22Rv1 (cell line): ENCODE measurements around the gene TGM4.

ENCODE experiments used
- H3K27ac ChIP-seq: fragments of 450-650 bp; 2 replicates; pipeline ENCODE4 v1.5.1; 2017
- ZFX ChIP-seq: fragments of 450-650 bp; IDR thresholded peaks from 2 replicates; pipeline ENCODE4 v1.6.1; 2017; ENCODE audit warnings: antibody characterized with exemption, borderline replicate concordance
- TF ChIP-seq, protein P1 (sequence below): fragments of 450-650 bp; IDR thresholded peaks from 2 replicates; pipeline ENCODE4 v1.5.1; 2017; ENCODE audit warnings: mild to moderate bottlenecking

TGM4 gene

DNA sequence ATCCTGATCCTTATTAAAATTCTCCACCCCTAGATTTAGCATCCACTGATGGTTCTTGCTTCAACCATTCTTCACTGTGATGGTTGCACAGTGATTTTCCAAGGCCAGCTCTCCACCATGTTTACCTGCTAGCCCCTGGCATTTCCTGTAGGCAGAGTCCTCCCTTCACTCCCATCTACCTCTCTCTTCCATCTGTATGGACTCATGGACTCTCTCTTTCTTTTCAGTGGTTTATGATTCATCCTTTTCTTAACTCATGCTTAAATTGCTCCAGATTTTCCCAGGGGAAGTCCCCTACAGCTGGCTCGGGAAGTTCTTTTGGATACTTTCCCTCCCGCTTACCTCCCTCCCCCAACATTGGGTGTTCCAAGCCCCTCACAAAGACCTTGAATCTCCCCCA, 18.7 kb downstream of the TGM4 start:
- no peak for TF ChIP-seq ZFX
- TF ChIP-seq, protein P1, sequence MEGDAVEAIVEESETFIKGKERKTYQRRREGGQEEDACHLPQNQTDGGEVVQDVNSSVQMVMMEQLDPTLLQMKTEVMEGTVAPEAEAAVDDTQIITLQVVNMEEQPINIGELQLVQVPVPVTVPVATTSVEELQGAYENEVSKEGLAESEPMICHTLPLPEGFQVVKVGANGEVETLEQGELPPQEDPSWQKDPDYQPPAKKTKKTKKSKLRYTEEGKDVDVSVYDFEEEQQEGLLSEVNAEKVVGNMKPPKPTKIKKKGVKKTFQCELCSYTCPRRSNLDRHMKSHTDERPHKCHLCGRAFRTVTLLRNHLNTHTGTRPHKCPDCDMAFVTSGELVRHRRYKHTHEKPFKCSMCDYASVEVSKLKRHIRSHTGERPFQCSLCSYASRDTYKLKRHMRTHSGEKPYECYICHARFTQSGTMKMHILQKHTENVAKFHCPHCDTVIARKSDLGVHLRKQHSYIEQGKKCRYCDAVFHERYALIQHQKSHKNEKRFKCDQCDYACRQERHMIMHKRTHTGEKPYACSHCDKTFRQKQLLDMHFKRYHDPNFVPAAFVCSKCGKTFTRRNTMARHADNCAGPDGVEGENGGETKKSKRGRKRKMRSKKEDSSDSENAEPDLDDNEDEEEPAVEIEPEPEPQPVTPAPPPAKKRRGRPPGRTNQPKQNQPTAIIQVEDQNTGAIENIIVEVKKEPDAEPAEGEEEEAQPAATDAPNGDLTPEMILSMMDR = no peak
- no peak overlapping the region for H3K27ac ChIP-seq

DNA sequence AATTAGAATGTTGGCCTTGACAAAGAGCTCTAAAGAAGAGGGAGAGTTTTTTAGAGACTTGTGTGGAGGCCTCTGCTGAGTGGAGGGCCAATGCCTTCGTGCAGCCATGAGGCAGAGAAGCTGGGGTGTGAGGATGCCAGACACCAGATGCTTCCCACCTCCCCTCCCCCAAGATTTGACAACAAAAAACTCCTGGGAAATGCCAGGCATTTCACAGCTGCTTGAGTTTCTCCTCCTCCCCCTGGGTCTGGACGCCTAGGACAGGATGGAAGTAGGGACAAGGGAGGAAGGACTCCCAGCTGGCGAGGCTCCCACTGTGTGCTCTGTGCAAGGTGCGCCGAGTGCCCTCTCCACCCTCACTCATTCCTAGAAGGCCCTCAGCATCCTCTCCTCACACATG, 20.1 kb downstream of the TGM4 start:
- TF ChIP-seq, protein P1 = no peak
- no peak for TF ChIP-seq ZFX
- H3K27ac ChIP-seq = no peak overlapping the region

DNA sequence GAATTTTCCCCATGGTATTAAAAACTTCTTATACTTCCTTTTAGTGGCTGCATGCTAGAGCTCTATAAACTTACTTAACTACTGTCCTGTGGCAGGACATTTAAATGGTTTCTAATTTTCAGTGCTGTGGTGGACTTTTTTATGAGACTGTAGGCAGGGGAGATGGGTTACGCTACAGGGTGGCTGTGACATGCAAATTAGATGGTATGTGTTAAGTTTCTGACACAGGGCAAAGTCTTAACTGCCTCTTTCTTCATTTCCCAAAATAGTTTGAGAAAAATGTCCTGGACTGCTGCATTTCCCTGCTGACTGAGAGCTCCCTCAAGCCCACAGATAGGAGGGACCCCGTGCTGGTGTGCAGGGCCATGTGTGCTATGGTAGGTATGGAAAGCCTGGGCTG, 22.0 kb downstream of the TGM4 start:
- H3K27ac ChIP-seq = no peak overlapping the region
- TF ChIP-seq, protein P1 = no peak
- no peak for TF ChIP-seq ZFX

- TF ChIP-seq, protein P1 = no peak
- no peak for TF ChIP-seq ZFX
- H3K27ac ChIP-seq = no peak overlapping the region
These were observed 25.4 kb downstream of the TGM4 start for GRCh38 chr3:44899683-44900367.

GRCh38 chr3:44902628-44903027, 28.2 kb downstream of the TGM4 start:
- no peak overlapping the region for H3K27ac ChIP-seq
- TF ChIP-seq ZFX = no peak
- TF ChIP-seq, protein P1 = no peak

GRCh38 chr3:44903314-44903713, 28.9 kb downstream of the TGM4 start:
- H3K27ac ChIP-seq = no peak overlapping the region
- TF ChIP-seq ZFX = no peak
- TF ChIP-seq, protein P1 = no peak

DNA sequence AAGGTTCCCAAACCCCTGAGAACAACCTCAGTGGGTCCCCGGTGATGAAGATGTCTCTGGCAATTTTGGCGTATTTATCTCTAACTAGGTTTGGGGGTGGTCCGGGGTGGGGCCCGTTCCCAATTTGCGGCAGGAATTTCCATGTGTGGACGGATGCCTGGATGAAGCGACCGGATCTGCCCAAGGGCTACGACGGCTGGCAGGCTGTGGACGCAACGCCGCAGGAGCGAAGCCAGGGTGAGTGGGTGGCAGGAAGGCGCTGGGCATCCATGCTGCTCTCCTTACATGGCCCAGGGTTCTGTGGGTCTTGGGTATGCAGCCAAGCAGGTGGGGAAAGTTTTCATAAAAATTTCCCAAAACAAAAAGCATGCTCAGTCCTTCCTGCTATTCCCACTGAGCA, 29.3 kb downstream of the TGM4 start:
- H3K27ac ChIP-seq = no peak overlapping the region
- TF ChIP-seq, protein P1 = no peak
- TF ChIP-seq ZFX = no peak
